HepG2 (cell line): Measurements from ENCODE around the gene PSMD12. TPM values are rescaled to one million over a fixed set of nuclear protein-coding genes. Genes with fewer than 3 reads are reported as not detected.

Experiments used
- ARNT ChIP-seq: fragments of 450-650 bp; IDR thresholded peaks from 2 replicates; pipeline ENCODE4 v1.6.1; 2017
- CCDC6 ChIP-seq: sonication (generic); formaldehyde crosslinking; IDR thresholded peaks from 2 replicates; pipeline ENCODE4 v1.8.1; 2022; ENCODE audit warnings: mild to moderate bottlenecking, missing genetic modification reagents, moderate library complexity
- ESRRA ChIP-seq: sonication (generic); formaldehyde crosslinking; IDR thresholded peaks from 2 replicates; pipeline ENCODE4 v1.5.1; 2020; ENCODE audit warnings: mild to moderate bottlenecking, low read depth, missing genetic modification reagents
- FOXO1 ChIP-seq: sonication (generic); formaldehyde crosslinking; IDR thresholded peaks from 2 replicates; pipeline ENCODE4 v1.4.0; 2020; ENCODE audit warnings: missing genetic modification reagents
- GPN1 ChIP-seq: sonication (generic); formaldehyde crosslinking; IDR thresholded peaks from 2 replicates; pipeline ENCODE4 v1.5.1; 2020; ENCODE audit warnings: missing genetic modification reagents, borderline replicate concordance
- MED13 ChIP-seq: sonication (generic); formaldehyde crosslinking; IDR thresholded peaks from 2 replicates; pipeline ENCODE4 v1.5.0; 2020; ENCODE audit warnings: missing genetic modification reagents
- MEIS2 ChIP-seq: sonication (generic); formaldehyde crosslinking; IDR thresholded peaks from 2 replicates; pipeline ENCODE4 v1.9.0; 2021; ENCODE audit warnings: mild to moderate bottlenecking, missing genetic modification reagents
- MIER3 ChIP-seq: IDR thresholded peaks from 2 replicates; pipeline ENCODE4 v1.6.1; 2016; ENCODE audit warnings: missing compliant biosample characterization, borderline replicate concordance
- RXRB ChIP-seq: IDR thresholded peaks from 2 replicates; pipeline ENCODE4 v1.6.1; 2016; ENCODE audit warnings: borderline replicate concordance, missing genetic modification reagents, missing compliant biosample characterization
- SSRP1 ChIP-seq: IDR thresholded peaks from 2 replicates; pipeline ENCODE4 v1.6.1; 2016; ENCODE audit warnings: control low read depth
- TGIF2 ChIP-seq: IDR thresholded peaks from 2 replicates; pipeline ENCODE4 v1.6.1; 2016; ENCODE audit warnings: control low read depth, missing compliant biosample characterization
- ZBTB7A ChIP-seq: sonication (generic); formaldehyde crosslinking; IDR thresholded peaks from 2 replicates; pipeline ENCODE4 v1.8.0; 2022; ENCODE audit warnings: mild to moderate bottlenecking, missing genetic modification reagents
- ZNF335 ChIP-seq: sonication (generic); formaldehyde crosslinking; IDR thresholded peaks from 2 replicates; pipeline ENCODE4 v1.4.0; 2020; ENCODE audit warnings: missing genetic modification reagents
- ZNF382 ChIP-seq: sonication (generic); formaldehyde crosslinking; IDR thresholded peaks from 2 replicates; pipeline ENCODE4 v1.5.0; 2020; ENCODE audit warnings: missing genetic modification reagents, mild to moderate bottlenecking, borderline replicate concordance
- ZNF746 ChIP-seq: sonication (generic); formaldehyde crosslinking; IDR thresholded peaks from 2 replicates; pipeline ENCODE4 v1.8.0; 2022; ENCODE audit warnings: mild to moderate bottlenecking, missing genetic modification reagents
- ZNF772 ChIP-seq: sonication (generic); formaldehyde crosslinking; IDR thresholded peaks from 2 replicates; pipeline ENCODE4 v1.5.0; 2020; ENCODE audit warnings: mild to moderate bottlenecking, missing genetic modification reagents
- ZNF788 ChIP-seq: sonication (generic); formaldehyde crosslinking; IDR thresholded peaks from 2 replicates; pipeline ENCODE4 v1.5.0; 2020; ENCODE audit warnings: mild to moderate bottlenecking, missing genetic modification reagents, borderline replicate concordance
- ZNF841 ChIP-seq: sonication (generic); formaldehyde crosslinking; IDR thresholded peaks from 2 replicates; pipeline ENCODE4 v1.8.1; 2023; ENCODE audit warnings: missing genetic modification reagents, borderline replicate concordance
- ZSCAN22 ChIP-seq: sonication (generic); formaldehyde crosslinking; IDR thresholded peaks from 2 replicates; pipeline ENCODE4 v1.4.0; 2020; ENCODE audit warnings: mild to moderate bottlenecking, missing genetic modification reagents
- polyA plus RNA-seq, 8 experiments: library from polyadenylated mRNA; depleted of rRNA in 3 of 8; stranded (reverse) in 7 of 8; unstranded in 1 of 8; fragments of >200 nt; fragmentation: Illumina TruSeq in 4 of 8; extraction: Trizol in 4 of 8; gene quantifications; 2 replicates each; pipeline versions ENCODE4 v1.2.1 to v1.2.3, GENCODE V29; 2011 to 2016; ENCODE audit warnings: low read depth in 4 of 8, missing spikeins in 1 of 8, mixed read lengths in 1 of 8; ENCODE audit not compliant: insufficient read depth in 1 of 8
- total RNA-seq, 5 experiments: library from RNA; depleted of rRNA; stranded (reverse); fragments of >200 nt; fragmentation: Illumina TruSeq; extraction: Trizol; gene quantifications; 2 replicates each; pipeline ENCODE4 v1.2.3, GENCODE V29; 2016; ENCODE audit warnings: low read depth in 1 of 5
- TF ChIP-seq, protein P1 (sequence below): sonication (generic); formaldehyde crosslinking; IDR thresholded peaks from 2 replicates; pipeline ENCODE4 v1.5.0; 2020; ENCODE audit warnings: mild to moderate bottlenecking, missing genetic modification reagents
- TF ChIP-seq, protein P2 (sequence below): sonication (generic); formaldehyde crosslinking; IDR thresholded peaks from 2 replicates; pipeline ENCODE4 v1.4.0; 2020; ENCODE audit warnings: mild to moderate bottlenecking, missing genetic modification reagents
- TF ChIP-seq, protein P3 (sequence below): sonication (generic); formaldehyde crosslinking; IDR thresholded peaks from 2 replicates; pipeline ENCODE4 v1.5.0; 2020; ENCODE audit warnings: missing genetic modification reagents
- TF ChIP-seq, protein P4 (sequence below): sonication (generic); formaldehyde crosslinking; IDR thresholded peaks from 2 replicates; pipeline ENCODE4 v1.9.0; 2022; ENCODE audit warnings: missing genetic modification reagents, mild to moderate bottlenecking, borderline replicate concordance

The PSMD12 gene
- total and polyA plus RNA-seq, 2 of the 13 experiments (the other 11 are each of a cell fraction or from before 2014, with no cell fraction given): 27.4 to 71.7 TPM

DNA sequence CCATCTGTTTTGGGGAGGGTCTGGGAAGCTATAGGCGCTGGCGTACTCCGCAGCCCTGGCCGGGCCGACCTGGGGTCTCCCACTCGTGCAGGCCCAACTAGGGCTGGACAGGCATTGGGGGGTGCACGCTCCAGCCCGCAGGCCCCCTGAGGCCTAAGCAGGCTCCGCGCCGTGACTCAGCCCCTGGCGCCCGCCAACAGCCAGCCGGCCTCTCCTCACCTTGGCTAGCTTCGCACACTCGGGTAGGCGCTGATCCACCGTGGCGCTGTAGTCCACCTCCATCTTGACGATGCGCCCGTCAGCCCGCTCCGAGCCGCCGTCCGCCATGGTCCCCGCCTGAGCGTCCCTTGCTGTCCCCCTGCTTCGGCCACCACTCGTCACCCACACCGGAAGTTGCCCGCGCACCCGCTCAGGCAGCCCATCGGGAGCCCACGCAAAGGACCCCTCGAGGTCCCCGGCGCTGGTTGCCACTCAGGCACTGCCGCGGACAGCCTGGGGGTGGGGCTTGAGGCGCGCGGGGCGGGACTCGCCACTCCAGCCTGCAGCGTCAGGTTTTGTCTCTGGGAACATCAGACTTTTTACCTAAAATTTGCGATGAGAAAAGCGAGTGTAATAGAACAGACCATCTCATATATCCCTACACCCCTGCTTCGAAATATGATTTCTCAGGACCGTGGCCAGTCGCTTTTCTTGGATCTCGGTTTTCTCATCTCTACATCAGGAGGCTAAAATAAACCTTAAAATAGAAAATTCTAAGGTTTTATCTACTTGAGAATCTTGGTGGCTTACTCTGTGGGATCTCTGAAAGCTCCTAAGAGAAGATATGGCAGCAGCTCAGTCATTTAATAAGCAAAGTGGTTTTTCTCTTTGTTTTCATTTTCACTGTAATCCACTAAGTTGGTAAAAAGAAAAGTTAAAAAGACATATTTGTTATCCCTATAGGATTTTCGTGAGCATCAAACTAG lies at the start of gene PSMD12 (continued):
- TF ChIP-seq ZNF772 (CRISPR knock-in tag): peak; percentile 92; the same call in 1 of the 2 replicates
- peak; percentile 98 for TF ChIP-seq ZNF788
- TF ChIP-seq MIER3: peak; percentile 88
- TF ChIP-seq TGIF2: peak; percentile 90
- TF ChIP-seq ZNF335: peak; percentile 100
- TF ChIP-seq, protein P1, sequence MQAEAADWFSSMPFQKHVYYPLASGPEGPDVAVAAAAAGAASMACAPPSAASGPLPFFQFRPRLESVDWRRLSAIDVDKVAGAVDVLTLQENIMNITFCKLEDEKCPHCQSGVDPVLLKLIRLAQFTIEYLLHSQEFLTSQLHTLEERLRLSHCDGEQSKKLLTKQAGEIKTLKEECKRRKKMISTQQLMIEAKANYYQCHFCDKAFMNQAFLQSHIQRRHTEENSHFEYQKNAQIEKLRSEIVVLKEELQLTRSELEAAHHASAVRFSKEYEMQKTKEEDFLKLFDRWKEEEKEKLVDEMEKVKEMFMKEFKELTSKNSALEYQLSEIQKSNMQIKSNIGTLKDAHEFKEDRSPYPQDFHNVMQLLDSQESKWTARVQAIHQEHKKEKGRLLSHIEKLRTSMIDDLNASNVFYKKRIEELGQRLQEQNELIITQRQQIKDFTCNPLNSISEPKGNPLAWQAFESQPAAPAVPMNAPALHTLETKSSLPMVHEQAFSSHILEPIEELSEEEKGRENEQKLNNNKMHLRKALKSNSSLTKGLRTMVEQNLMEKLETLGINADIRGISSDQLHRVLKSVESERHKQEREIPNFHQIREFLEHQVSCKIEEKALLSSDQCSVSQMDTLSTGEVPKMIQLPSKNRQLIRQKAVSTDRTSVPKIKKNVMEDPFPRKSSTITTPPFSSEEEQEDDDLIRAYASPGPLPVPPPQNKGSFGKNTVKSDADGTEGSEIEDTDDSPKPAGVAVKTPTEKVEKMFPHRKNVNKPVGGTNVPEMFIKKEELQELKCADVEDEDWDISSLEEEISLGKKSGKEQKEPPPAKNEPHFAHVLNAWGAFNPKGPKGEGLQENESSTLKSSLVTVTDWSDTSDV: peak; percentile 62
- no peak; the same call in 1 of the 2 replicates for TF ChIP-seq ZBTB7A (CRISPR knock-in tag)
- no peak for TF ChIP-seq SSRP1
- TF ChIP-seq, protein P2, sequence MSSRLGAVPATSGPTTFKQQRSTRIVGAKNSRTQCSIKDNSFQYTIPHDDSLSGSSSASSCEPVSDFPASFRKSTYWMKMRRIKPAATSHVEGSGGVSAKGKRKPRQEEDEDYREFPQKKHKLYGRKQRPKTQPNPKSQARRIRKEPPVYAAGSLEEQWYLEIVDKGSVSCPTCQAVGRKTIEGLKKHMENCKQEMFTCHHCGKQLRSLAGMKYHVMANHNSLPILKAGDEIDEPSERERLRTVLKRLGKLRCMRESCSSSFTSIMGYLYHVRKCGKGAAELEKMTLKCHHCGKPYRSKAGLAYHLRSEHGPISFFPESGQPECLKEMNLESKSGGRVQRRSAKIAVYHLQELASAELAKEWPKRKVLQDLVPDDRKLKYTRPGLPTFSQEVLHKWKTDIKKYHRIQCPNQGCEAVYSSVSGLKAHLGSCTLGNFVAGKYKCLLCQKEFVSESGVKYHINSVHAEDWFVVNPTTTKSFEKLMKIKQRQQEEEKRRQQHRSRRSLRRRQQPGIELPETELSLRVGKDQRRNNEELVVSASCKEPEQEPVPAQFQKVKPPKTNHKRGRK (CRISPR knock-in tag): 0 out of 2 replicates have a peak, but pooled peaks have one; percentile 25
- TF ChIP-seq, protein P3, sequence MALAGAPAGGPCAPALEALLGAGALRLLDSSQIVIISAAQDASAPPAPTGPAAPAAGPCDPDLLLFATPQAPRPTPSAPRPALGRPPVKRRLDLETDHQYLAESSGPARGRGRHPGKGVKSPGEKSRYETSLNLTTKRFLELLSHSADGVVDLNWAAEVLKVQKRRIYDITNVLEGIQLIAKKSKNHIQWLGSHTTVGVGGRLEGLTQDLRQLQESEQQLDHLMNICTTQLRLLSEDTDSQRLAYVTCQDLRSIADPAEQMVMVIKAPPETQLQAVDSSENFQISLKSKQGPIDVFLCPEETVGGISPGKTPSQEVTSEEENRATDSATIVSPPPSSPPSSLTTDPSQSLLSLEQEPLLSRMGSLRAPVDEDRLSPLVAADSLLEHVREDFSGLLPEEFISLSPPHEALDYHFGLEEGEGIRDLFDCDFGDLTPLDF (CRISPR knock-in tag): no peak; the same call in 1 of the 2 replicates
- peak; percentile 80; the same call in 1 of the 2 replicates for TF ChIP-seq ESRRA (CRISPR knock-in tag)
- TF ChIP-seq GPN1: no peak; the same call in 1 of the 2 replicates
- TF ChIP-seq, protein P4, sequence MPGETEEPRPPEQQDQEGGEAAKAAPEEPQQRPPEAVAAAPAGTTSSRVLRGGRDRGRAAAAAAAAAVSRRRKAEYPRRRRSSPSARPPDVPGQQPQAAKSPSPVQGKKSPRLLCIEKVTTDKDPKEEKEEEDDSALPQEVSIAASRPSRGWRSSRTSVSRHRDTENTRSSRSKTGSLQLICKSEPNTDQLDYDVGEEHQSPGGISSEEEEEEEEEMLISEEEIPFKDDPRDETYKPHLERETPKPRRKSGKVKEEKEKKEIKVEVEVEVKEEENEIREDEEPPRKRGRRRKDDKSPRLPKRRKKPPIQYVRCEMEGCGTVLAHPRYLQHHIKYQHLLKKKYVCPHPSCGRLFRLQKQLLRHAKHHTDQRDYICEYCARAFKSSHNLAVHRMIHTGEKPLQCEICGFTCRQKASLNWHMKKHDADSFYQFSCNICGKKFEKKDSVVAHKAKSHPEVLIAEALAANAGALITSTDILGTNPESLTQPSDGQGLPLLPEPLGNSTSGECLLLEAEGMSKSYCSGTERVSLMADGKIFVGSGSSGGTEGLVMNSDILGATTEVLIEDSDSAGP: peak; percentile 96
- TF ChIP-seq ARNT: no peak
- TF ChIP-seq ZNF841: no peak
- TF ChIP-seq RXRB (CRISPR knock-in tag): peak; percentile 73
- TF ChIP-seq ZSCAN22: no peak
- no peak for TF ChIP-seq MED13 (CRISPR knock-in tag)
- TF ChIP-seq FOXO1 (CRISPR knock-in tag): 0 out of 2 replicates have a peak, but pooled peaks have one; percentile 74
- TF ChIP-seq ZNF382 (CRISPR knock-in tag): no peak
- peak; percentile 66 for TF ChIP-seq CCDC6 (CRISPR knock-in tag)
- 0 out of 2 replicates have a peak, but pooled peaks have one; percentile 65 for TF ChIP-seq MEIS2
- no peak for TF ChIP-seq ZNF746 (CRISPR knock-in tag)
